SU-DHL-6 (cell line): ENCODE measurements around the gene DNAJC5G.

Experiments
- H2AFZ ChIP-seq: fragments of 200-600 bp; sonication (generic); 2 replicates; pipeline ENCODE4 v1.6.1; 2014; ENCODE audit warnings: low read depth, mild to moderate bottlenecking, moderate library complexity, mixed read lengths, antibody characterized with exemption, low read length; ENCODE audit not compliant: severe bottlenecking
- H3F3A ChIP-seq: fragments of 200-600 bp; shearing (Covaris generic); 2 replicates; pipeline ENCODE4 v1.6.0; 2016; ENCODE audit warnings: antibody characterized with exemption, mild to moderate bottlenecking; ENCODE audit not compliant: insufficient read depth
- H3K27ac ChIP-seq: fragments of 200-600 bp; sonication (generic); 2 replicates; pipeline ENCODE4 v1.5.1; 2016; ENCODE audit warnings: low read depth, mild to moderate bottlenecking, low read length, moderate library complexity, mixed read lengths
- H3K27me3 ChIP-seq: fragments of 200-600 bp; sonication (generic), shearing (Covaris generic); 2 replicates; pipeline ENCODE4 v1.6.0; 2014; ENCODE audit warnings: mild to moderate bottlenecking, low read length
- H3K36me3 ChIP-seq: fragments of 200-600 bp; sonication (generic); 2 replicates; pipeline ENCODE4 v1.6.1; 2014; ENCODE audit warnings: mild to moderate bottlenecking, low read length, mixed read lengths
- H3K4me2 ChIP-seq: fragments of 300-600, 200-600 bp; shearing (Covaris generic), sonication (generic); 2 replicates; pipeline ENCODE4 v1.6.0; 2014; ENCODE audit warnings: low read length, low read depth, mild to moderate bottlenecking; ENCODE audit not compliant: poor library complexity, severe bottlenecking
- H3K4me3 ChIP-seq: fragments of 200-600 bp; sonication (generic); 2 replicates; pipeline ENCODE4 v1.5.1; 2014; ENCODE audit warnings: antibody characterized with exemption, low read length, mild to moderate bottlenecking, mixed read lengths; ENCODE audit not compliant: insufficient read depth, poor library complexity, severe bottlenecking
- H3K79me2 ChIP-seq: fragments of 200-600 bp; sonication (generic); 2 replicates; pipeline ENCODE4 v1.6.1; 2014; ENCODE audit warnings: mild to moderate bottlenecking, low read length, moderate library complexity; ENCODE audit not compliant: insufficient read depth
- H3K9ac ChIP-seq: fragments of 200-600 bp; sonication (generic); 2 replicates; pipeline ENCODE4 v1.7.0; 2014; ENCODE audit warnings: mild to moderate bottlenecking, low read length
- H3K9me2 ChIP-seq: fragments of 200-600 bp; sonication (generic); replicated peaks from 2 replicates; pipeline ENCODE4 v1.6.1; 2014; ENCODE audit warnings: low read length; ENCODE audit not compliant: insufficient read depth
- H3K9me3 ChIP-seq: fragments of 200-600 bp; sonication (generic); 2 replicates; pipeline ENCODE4 v1.6.1; 2014; ENCODE audit warnings: low read length, mixed read lengths; ENCODE audit not compliant: insufficient read depth
- H4K20me1 ChIP-seq: fragments of 200-600 bp; sonication (generic); 2 replicates; pipeline ENCODE4 v1.6.1; 2014; ENCODE audit warnings: low read depth, mild to moderate bottlenecking, antibody characterized with exemption, low read length, moderate library complexity, mixed read lengths
- EZH2phosphoT487 ChIP-seq: fragments of 200-600 bp; sonication (generic), shearing (Covaris generic); conservative IDR thresholded peaks from 2 replicates; pipeline ENCODE4 v1.6.1; 2018; ENCODE audit warnings: mild to moderate bottlenecking, antibody characterized with exemption, low read length, moderate library complexity, mixed read lengths
- TF ChIP-seq, protein P1 (sequence below): fragments of 200-600 bp; sonication (generic); IDR thresholded peaks from one replicate; pipeline ENCODE4 v1.5.1; 2017; ENCODE audit warnings: antibody characterized with exemption, mild to moderate bottlenecking, low read length, moderate library complexity; ENCODE audit not compliant: insufficient read depth, poor library complexity, severe bottlenecking

The DNAJC5G gene

DNA sequence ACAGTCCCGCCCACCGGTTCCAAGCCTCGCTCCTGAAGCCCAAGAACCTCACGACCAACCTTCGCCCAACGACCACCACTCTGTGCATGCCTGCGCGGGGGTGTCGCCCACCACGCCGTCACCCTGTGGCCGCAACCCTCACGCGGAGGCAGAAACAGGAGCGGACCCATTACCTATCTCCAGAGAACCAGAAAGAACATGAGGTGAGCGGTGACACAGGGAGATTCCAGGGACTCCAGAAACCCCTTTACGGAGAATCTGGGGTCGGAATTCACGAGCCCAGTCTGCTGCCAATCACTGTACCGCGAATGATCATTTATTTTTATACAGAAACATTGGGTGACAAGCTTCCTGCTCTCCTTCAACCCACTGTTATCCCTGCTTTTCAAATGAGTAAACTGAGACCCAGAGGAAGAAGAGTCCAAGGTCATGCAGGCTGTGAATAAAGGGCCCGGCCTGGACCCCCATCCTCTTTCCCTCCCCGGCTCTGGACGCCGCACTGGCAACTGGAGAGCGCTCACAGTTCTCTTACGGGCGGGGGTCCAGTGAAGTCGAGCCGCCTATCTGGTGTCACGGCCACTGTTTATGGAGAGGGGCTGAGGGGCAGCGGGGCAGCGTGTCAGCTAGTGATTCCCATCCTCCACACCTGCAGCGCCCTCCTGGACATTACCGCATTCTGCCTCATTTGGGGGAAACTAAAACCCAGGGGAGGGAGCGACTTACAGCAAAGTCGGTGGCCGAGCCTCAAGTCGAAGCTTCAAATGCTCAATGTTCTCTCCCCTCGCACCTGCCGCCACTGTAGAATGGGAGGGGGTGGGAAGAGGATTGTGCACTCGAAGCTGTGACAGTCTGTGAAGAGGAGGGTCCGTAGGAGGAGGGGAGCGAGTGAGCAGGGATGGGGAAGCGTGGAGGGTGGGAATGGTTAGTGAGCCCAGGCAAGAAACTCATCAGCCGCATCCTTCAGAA is 11.7 kb upstream of the DNAJC5G start:
- Histone ChIP-seq H3K9me2 (no peaks in the 10 kb centered on the region), H3F3A (no peaks in the 10 kb centered on the region), H3K27ac (no peak overlapping the region), H3K4me2 (peak overlapping the region; percentile 79), H3K79me2 (no peaks in the 10 kb centered on the region), H3K27me3 (no peaks in the 10 kb centered on the region), H3K9ac (peak overlapping the region; percentile 45; the same call in 1 of the 2 replicates), H3K36me3 (no peaks in the 10 kb centered on the region), H3K9me3 (no peaks in the 10 kb centered on the region), H3K4me3 (peak overlapping the region; percentile 44), H2AFZ (peak overlapping the region; percentile 79), H4K20me1 (no peaks in the 10 kb centered on the region)
- TF ChIP-seq, protein P1, sequence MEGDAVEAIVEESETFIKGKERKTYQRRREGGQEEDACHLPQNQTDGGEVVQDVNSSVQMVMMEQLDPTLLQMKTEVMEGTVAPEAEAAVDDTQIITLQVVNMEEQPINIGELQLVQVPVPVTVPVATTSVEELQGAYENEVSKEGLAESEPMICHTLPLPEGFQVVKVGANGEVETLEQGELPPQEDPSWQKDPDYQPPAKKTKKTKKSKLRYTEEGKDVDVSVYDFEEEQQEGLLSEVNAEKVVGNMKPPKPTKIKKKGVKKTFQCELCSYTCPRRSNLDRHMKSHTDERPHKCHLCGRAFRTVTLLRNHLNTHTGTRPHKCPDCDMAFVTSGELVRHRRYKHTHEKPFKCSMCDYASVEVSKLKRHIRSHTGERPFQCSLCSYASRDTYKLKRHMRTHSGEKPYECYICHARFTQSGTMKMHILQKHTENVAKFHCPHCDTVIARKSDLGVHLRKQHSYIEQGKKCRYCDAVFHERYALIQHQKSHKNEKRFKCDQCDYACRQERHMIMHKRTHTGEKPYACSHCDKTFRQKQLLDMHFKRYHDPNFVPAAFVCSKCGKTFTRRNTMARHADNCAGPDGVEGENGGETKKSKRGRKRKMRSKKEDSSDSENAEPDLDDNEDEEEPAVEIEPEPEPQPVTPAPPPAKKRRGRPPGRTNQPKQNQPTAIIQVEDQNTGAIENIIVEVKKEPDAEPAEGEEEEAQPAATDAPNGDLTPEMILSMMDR = no peak
- peak; percentile 72; the same call in 1 of the 2 replicates for TF ChIP-seq EZH2phosphoT487

DNA sequence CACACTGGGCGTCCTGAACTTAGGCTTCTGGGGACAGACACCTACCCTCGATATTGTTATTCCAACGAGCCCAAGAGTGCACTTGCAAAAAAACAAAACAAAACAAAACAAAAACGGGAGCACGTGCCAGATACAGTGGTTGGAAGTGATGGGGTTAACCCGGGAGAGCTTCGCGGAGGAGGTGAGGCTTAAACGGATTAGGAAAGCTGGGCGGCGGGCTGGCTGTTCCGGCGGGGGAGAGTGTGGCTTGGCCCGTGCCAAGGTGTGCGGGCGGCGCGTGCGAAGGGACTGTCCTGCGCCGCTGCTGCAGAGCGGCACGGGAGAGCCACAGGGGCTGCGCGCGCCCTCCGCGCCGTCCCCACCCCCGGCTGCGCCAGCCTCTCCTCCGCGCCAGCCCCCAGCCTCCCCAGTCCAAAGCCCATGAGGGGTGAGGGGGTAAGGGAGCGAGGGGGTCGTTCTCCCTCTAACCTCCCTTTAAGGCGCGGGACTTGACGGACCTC is 10.9 kb upstream of the DNAJC5G start:
- TF ChIP-seq EZH2phosphoT487 = no peak; the same call in 1 of the 2 replicates
- TF ChIP-seq, protein P1 = no peak
- no peaks in the 10 kb centered on the region for H3K9me2 ChIP-seq
- no peak overlapping the region for H2AFZ ChIP-seq
- H3K9me3 ChIP-seq = no peaks in the 10 kb centered on the region
- no peak overlapping the region for H3K9ac ChIP-seq
- no peak overlapping the region for H3K27ac ChIP-seq
- H3K4me3 ChIP-seq = no peak overlapping the region
- no peaks in the 10 kb centered on the region for H4K20me1 ChIP-seq
- no peaks in the 10 kb centered on the region for H3K27me3 ChIP-seq
- H3K4me2 ChIP-seq = no peak overlapping the region
- H3K36me3 ChIP-seq = no peaks in the 10 kb centered on the region
- H3F3A ChIP-seq = no peaks in the 10 kb centered on the region
- no peaks in the 10 kb centered on the region for H3K79me2 ChIP-seq

DNA sequence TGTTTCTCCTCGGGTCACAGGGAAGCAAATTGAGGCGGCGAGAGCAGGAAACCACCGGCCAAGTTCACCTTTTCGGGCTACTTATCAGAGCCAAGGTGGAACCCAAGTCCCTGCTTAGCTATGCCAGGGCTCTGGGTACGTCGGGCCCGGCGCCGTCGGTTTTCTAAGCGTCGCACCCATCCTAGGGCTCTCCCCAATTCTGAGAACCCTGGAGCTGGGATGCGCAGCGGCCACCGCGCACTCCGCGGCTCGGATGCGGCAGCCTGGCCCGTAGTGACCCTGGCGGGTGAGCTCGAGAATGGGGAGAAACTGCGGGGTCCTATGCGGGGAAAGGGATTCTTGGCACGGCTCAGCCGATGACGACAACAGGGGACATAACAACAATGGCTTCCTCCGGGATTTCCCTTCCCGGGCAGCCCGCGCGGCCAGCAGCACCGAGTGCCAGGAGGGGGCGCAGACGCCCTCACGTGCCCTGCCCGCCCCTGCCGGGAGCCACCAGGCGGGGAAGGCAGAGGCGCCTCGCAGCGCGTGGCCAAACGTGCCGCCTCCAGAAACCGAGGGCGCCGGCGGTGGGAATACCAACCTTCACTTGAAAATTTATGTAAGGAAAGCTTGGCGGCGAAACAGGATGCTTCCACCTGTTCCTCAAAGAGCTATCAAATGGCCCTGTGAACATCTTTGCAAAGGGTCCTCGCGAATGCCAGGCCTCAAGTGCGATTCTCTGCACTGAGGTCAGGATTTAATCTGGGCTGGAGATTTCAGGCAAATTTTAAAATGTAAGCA is 10.3 kb upstream of the DNAJC5G start:
- H2AFZ ChIP-seq = no peak overlapping the region

More for the DNA sequence above, 10.3 kb upstream of the DNAJC5G start:
- H3K27me3 ChIP-seq = no peaks in the 10 kb centered on the region
- H3K9ac ChIP-seq = no peak overlapping the region
- H3K27ac ChIP-seq = no peak overlapping the region
- no peak overlapping the region for H3K4me3 ChIP-seq
- no peaks in the 10 kb centered on the region for H3K9me2 ChIP-seq
- no peaks in the 10 kb centered on the region for H3K79me2 ChIP-seq
- TF ChIP-seq, protein P1 = peak; percentile 16
- TF ChIP-seq EZH2phosphoT487 = no peak
- H3K9me3 ChIP-seq = no peaks in the 10 kb centered on the region
- no peak overlapping the region for H3K4me2 ChIP-seq
- H3K36me3 ChIP-seq = no peaks in the 10 kb centered on the region
- H3F3A ChIP-seq = no peaks in the 10 kb centered on the region
- H4K20me1 ChIP-seq = no peaks in the 10 kb centered on the region
